Measurements from ENCODE around the gene RNF144A.

- no peak for TF ChIP-seq CTCF (IDR thresholded peaks at IDR 0.05)
- no peak for TF ChIP-seq POLR2A (IDR thresholded peaks at IDR 0.05)
These were observed 43.4 kb downstream of the RNF144A start for GRCh38 chr2:6960659-6961058.

Data from right lobe of liver (tissue), 4 donors.